Activated CD8-positive, alpha-beta memory T cell treated with anti-CD3 and anti-CD28 coated beads, Interleukin-2, amount 50 U/mL, for 4 hours (primary cell): Measurements from ENCODE around the gene DNAAF3.
"Not testable (repeated sequence)": the region's sequence is repeated elsewhere in the genome, so short reads cannot be mapped to it uniquely, and the experiment has no call there.

ENCODE experiments used
- DNase-seq: peaks from one replicate; pipeline ENCODE4 v3.0.0-alpha.2; 2020

The DNAAF3 gene

GRCh38 chr19:55166530-55167268 is at the start of gene DNAAF3:
Gene DNAAF3 (minus strand): TSS chr19:55166613. CDS start chr19:55166413, 200 bp downstream.
- DNase-seq = peak; percentile 44

DNA sequence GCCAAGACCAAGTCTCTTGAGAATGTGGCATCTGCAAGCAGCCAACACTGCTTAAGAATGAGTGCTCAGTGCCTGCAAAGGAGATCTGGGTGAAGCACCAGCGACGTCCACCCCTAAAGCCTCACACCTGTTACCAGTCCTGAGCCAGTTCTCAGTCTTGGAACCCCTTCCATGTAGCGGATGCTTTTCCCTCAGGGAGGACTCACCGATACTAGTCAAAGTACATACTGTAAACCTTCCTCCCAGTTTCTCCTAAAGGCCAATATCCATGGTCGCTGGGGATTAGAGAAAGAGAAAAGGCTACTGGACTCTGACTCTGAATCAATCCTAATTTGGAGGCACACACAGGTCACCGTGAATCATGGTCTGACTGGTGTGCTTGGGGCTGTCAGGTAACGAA is 47.1 kb upstream of the DNAAF3 start:
- DNase-seq = no peak

DNA sequence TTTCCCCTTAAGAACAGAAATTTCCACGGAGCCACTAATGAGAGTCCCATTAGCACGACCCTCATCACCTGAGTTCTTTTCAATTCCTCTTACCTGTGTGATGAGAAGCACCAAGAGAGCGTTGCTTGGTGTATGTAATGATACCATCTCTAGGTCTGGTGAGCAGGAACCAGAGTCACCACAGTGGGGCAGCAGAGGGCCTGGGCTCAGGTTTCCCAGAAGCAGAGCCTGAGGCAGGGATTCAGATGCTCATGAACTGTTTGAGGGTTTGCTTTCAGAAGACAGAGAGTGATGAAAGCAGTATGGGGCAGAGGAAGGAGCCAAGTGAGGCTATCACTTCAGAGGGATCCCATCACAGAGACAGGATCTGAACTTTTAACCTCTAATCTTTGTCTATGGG is 46.0 kb upstream of the DNAAF3 start:
- peak; percentile 43 for DNase-seq

DNA sequence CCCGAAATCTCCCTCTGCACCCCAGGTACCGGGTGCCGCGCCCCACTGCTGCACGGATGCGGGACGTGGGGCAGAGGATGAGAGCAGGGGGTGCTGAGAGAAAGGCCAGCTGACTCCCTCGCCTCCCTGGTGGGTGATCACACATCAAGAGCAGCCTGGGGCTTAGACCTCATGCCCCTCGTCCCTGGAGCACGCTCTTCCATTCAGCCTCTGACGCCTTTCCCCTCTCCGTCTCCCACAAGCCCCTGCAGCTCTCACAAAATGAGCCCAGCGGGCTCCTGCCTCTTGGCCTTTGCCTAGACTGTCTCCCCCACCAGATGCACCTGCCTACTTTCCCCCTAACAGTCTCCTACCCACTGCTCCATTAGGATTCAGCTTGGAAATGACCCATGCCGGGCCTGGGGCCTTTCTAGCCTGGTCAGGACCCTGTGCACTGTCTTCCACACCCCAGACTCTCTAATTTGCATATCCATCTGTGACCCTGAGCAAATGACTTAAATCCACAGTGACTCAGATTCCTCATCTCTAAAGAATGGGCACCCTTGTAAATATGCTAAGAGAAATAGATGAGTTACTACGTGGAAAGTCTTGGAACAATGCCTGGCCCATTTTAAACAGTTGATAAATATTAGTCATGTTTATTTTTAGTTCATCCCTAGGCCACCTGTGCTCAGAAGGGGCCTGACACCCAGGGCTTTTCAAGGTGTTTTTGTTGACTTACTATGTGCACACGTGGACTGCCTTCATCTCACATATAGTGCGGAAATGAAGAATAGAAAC is 43.5 kb upstream of the DNAAF3 start:
- no peak for DNase-seq

DNA sequence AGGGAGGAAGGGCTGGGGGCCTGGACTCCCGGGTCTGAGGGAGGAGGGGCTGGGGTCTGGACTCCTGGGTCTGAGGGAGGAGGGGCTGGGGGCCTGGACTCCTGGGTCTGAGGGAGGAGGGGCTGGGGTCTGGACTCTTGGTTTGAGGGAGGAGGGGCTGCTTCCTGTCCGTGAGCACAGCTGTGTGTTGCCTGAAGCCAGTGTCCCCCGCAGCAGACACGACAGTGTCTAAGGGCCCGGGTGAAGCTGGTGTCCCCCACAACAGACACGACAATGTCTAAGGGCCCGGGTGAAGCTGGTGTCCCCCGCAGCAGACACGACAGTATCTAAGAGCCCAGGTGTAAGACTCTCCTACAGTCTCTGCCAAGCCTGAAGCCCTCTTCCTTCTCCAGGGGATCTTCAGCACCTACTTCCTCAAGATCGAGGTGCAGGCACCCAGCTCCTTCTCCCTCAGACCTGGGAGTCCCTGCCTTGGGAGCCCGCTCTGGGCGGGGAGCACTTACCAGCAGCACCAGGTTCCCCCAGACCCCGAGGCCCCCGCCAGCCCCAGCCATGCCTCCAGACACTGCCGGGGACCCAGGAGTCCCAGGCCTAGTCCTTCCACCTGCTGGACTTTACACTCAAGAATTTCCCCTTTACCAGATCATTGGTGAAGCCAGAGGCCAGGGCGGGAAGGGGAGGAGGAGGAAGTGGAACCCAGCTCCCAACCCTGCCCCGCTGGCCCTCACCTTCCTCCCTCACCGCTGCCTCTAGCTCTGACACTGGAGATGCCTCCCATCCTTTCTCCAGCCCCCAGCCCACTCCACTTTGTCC is 42.7 kb upstream of the DNAAF3 start, which contains the start of gene PTPRH:
TSS of gene PTPRH (minus strand) at position 622 of the 813 bp plus-strand sequence. CDS start at position 554, 68 bp downstream.
- DNase-seq = no peak

DNA sequence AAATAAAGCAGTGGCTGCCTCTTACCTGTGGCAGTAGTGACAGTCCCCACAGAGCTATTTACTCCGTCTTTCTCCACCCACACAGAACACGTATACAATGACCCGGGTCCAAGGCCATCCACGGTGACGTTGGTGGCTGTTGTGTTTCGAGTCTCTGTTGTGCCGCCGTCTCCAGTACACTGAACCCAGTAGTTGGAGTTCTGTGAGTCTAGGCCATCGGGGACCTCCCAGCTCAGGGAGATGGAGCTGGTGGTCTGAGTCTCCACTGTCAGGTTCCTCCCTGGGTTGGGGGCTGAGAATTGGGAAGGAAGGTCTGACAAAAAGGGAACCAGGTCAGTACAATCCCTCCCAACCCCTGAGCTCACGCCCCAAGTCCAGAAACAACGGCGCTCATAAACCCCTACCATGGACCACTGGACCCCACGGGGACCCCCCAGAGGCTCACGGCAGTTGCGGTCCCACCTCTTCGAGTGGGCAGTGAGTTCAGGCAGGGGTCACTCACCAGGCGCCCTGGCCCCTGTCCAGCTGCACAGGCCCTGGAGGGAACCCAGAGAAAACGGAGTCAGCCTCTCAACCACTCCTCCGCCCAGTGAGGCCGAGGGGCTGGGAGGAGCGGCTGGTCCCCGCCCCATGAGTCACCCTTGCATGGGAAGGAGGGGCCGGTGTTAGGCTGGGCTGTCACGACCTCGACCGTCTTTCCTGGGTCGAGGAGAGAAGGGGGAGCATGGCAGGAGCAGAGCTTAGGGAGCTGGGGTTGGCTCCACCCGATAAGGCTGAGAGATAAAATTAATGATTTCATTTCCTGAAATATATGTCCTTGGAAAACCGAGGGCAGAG is 40.5 kb upstream of the DNAAF3 start:
- DNase-seq = peak; percentile 45

DNA sequence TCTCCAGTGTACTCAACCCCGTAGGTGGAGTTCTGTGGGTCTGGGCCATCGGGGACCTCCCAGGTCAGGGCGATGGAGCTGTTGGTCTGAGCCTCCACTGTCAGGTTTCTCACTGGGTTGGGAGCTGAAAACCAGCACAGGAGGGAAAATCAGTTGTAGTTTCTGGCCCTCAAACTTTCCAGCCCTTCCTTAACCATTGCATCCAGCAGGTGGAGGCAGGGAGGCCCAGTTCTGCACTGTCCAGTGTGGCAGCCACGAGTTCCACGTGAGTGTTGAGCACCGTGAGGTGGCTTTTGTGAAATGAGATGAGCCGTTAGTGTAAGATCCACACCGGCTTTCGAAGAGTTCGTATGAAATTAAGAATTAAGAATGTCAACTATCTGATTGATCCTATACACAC is 35.8 kb upstream of the DNAAF3 start:
- DNase-seq = not testable (repeated sequence)

GRCh38 chr19:55199620-55200204 is 33.3 kb upstream of the DNAAF3 start:
- no peak for DNase-seq

GRCh38 chr19:55198651-55199050 is 32.2 kb upstream of the DNAAF3 start:
- no peak for DNase-seq

DNA sequence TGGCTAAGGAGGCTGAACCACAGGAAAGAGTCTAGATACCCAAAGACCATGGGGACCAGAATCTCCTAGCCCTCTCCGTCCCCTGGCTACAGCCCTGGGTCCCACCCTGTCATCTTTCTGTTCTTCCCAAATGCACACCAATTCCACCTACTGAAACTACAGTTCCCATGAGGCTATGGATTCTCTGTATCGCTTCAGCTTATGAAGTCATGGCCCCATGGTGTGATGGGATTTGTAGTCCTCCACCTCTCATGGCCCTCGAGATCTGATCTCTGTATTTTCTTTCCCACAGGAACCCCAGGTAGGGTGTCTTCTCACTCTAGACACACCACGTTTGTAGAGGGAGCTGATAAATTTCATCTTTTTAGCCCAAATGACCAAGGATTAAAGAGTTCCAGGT is 31.1 kb upstream of the DNAAF3 start:
- no peak for DNase-seq

GRCh38 chr19:55196803-55197202 is 30.4 kb upstream of the DNAAF3 start:
- no peak for DNase-seq

DNA sequence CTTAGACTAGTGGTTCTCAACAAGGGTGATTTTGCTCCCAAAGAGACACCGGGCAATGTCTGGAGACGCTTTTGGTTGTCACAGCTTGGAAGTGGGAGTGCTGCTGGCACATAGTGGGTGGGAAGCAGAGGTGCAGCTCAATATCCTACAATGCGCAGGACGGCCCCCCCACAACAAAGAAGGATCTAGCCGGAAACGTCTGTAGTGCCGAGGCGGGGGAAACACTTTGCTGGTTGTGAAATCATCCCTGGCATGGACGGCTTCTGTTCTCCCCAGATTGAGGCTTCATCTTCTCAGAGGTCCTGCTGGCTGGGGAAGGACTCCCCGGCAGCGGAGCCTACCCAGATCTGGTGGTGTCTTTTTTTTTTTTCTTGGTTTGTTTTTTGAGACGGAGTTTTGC is 27.1 kb upstream of the DNAAF3 start:
- DNase-seq = no peak

- no peak for DNase-seq
Observed at GRCh38 chr19:55189403-55189835, 23.0 kb upstream of the DNAAF3 start.

DNA sequence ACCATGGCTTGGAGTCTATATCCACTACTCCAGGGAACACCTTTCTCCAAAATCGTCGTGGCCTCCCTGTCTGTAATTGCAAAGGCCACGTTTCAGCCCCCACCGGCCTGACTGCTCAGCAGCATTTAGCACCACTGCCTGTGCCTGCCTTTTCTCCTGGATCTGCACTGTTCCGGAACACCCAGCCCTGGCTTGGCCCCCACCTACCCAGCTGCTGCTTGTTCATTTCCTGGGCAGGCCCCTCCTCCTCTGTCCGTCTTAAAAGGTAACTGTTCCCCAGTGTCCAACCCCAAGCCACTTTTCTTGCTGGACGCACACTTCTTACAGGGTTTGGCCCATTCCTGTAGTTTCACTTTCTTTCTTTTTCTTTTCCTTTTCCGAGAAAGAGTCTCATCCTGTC is 22.2 kb upstream of the DNAAF3 start:
- DNase-seq = no peak

DNA sequence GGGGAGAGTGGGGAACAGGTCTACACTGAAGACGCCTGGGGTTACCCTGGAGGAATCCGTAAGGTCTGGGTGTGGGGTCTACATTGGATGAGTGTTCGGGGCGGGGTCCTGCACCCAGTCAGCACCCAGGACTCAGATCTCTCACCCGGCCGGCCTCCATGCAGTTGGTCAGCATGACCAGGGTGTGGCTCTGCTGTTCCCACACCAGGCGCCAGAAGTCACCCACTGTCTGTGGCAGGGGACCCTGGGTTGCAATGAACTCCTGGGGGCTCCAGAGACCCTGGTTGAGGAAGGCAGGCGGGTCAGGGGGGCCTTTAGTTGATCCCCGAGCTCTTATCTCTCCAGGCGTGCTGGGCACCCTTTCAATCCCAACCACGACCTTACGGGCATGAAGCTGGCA is 19.7 kb upstream of the DNAAF3 start:
- no peak for DNase-seq

DNA sequence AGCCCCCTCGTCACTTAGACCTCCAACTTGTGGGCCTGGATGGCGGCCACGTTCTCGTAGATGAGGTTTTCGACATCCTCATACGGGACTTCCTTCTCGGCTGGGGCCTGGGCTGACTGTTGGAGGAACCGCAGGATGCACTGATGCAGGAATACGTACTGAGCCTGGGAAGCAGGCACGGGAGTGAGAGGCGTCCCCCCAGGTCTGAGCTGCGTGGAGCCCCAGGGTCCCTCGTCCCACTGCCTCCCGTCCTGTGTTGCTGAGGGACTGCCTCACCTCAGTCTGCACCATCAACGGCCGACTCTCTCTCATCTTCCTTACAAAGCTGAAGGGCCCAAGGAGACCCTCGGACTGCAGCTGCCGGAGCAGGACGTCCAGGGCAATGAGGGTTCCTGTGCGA is 15.3 kb upstream of the DNAAF3 start:
- no peak for DNase-seq

DNA sequence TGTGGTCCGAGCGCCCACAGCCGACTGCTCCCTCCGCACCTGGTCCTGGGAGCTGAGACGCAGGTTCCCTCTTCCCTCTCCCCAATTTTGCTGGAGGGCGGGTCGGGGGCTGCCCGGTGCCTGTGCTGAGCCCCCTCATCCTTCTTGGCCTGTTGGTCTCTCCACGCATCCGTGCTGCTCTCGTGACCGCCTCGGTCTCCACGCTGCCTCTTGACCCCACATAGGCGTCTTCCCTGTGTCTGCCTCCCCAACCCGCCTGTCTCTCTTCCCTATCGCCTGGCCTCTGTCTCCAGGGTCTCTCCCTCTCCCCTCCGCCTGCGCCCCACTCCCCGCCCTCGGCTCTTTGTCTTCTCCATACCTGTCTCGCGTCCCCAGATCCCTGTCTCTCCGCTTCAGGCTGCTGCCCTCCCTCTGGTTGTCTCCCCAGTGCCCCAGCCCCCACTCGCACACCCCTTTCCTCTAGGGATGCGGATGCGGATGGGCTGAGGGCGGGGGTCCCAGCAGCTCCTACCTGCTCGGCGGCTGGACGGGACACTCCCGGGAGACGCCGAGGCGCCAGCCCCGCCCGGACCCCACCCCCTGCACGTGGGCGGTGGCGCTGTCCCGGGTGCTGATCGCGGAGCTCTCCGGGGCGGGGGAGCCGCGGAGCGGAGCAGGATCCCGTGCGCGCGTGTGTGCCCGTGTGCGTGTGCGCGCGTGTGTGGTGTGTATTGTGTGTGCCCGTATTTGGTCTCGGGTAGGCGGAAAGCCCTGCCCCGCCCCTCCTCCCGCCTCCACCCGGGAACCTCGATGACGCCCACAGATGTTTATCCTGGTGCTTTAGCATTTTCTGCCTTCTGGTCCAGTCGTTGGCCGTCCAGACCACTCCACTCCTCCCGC is 13.4 kb upstream of the DNAAF3 start, which contains the start of gene SYT5:
TSS of gene SYT5 (minus strand) at position 684 of the 879 bp plus-strand sequence. CDS start 1,248 bp downstream, outside the sequence.
- DNase-seq = peak; percentile 67

DNA sequence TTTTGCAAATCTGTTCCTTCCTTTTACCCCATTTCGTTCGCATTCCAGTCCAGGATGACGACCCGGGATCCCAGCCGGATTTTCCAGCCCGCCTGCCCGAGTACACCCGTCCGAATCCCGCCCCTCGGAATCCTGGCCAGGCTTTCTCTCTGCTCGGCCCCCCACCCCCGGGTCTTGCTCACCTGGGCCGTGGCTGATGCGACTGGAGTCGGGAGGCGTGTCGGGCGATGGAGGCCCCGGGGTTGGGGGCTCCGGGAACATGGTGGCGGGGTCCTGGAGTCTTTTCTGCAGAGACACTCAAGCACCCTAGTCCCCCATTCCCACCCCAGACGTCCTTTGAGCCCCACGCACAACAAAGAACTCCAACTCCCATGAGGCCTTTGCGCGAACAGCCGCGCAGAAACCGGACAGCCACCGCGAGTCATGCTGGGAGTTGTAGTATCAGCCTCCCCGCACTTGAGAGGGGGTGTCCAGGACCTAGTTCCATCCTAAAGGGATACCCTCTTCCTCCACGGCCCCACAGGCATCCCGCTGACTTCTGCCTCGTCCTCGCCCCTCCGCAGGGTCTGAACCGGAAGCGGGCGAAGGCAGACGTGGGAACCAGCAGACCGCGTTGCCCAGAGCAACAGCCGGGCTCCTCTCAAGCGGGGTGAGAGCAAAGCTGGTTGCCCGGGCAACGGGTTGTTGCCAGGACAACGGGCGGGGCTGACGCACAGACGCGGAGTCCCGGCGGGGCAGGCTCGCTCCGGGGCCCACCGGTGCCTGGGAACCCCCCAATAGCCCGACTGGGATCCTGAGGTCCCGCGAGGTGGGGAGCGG is 12.6 kb upstream of the DNAAF3 start:
- DNase-seq = peak; percentile 93

GRCh38 chr19:55176076-55176475 is 9.7 kb upstream of the DNAAF3 start:
- DNase-seq = no peak
